Mononuclear cell (primary cell): ENCODE measurements around the gene MAP2K2. TPM values are rescaled to one million over a fixed set of nuclear protein-coding genes. Genes with fewer than 3 reads are reported as not detected.

Experiments
- H3K27me3 ChIP-seq: 2 replicates; pipeline ENCODE4 v1.6.0; 2011; ENCODE audit warnings: low read length, control low read depth; ENCODE audit not compliant: insufficient read depth
- H3K4me1 ChIP-seq: 2 replicates; pipeline ENCODE4 v1.5.1; 2011; ENCODE audit warnings: mild to moderate bottlenecking, low read length, control low read depth; ENCODE audit not compliant: insufficient read depth
- H3K4me3 ChIP-seq: 2 replicates; pipeline ENCODE4 v1.5.1; 2011; ENCODE audit warnings: mild to moderate bottlenecking, low read length, moderate library complexity
- H3K9me3 ChIP-seq: 2 replicates; pipeline ENCODE4 v1.5.1; 2011; ENCODE audit warnings: low read depth, mild to moderate bottlenecking, control low read depth, low read length
- total RNA-seq: library from RNA; depleted of rRNA; stranded (reverse); fragments of >200 nt; gene quantifications from one replicate; pipeline ENCODE4 v1.2.3, GENCODE V29; 2012

Gene MAP2K2
- total RNA-seq, 1 donor, result 56.4 TPM

DNA sequence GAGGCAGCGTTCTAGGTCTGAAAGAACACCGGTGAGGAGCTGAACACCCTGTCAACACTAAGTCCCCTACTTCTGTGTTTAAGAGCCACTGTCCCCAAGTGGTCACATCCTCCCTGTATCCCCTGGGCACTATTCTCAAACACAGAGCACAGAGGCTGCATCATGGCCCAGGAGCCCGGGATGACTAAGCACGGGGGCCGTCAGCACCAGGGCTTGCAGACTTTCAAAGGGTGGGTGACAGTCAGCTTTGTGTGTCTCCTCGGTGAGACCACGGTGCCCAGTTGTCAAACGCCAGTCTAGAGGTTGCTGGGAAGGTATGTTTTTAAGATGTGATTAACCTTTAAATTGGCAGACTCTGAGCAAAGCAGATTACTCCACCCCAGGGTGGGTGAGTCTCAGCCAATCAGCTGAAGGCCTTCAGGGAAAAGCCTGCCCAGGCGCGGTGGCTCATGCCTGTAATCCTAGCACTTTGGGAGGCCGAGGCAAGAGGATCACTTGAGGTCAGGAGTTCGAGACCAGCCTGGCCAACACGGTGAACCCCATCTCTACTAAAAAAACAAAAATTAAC is 8.0 kb downstream of the MAP2K2 start:
- no peak overlapping the region for H3K4me3 ChIP-seq
- H3K4me1 ChIP-seq, result peaks cover 23% of the 10 kb centered on the region
- H3K27me3 ChIP-seq, result no peaks in the 10 kb centered on the region

DNA sequence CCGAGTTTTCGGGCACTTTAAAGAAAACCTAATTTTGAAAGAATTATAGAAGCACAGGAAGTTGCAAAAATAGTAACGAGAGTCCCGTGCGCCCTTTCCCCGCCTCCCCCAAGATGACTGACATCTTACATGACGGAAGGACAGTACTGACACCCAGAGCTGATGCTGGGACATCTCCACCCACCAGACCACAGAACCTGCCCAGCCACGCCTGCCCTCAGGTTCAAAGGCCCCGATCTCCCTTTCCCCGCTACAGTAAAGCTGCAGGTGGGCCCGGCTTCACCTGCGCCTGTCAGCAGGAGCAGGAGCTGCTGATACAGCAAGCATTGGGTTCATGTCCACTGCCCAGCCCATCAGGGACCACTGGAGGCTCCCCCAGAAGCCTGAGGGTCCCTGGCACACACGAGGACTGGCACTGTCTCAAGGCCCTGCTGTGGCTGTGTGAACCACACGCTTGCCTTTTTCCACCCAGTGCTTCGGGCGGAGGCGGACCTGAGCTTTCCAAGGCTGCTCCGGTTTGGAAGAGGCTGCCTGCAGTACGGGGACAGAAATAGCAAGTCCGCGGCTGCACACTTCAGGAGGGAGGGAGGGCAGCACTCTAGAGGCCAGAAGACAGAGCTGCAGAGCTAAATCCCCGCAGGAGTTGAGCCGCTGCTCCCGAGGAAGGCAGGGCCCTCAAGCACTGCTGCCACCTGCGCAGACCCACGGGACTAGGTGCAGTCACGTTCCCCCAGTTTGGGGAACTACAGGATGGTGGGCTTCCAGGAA is 8.7 kb downstream of the MAP2K2 start:
- no peaks in the 10 kb centered on the region for H3K27me3 ChIP-seq
- H3K4me1 ChIP-seq, result peaks cover 25% of the 10 kb centered on the region
- H3K4me3 ChIP-seq, result no peak overlapping the region
- no peaks in the 10 kb centered on the region for H3K9me3 ChIP-seq

More for the DNA sequence above, 8.0 kb downstream of the MAP2K2 start:
- H3K9me3 ChIP-seq, result no peaks in the 10 kb centered on the region

DNA sequence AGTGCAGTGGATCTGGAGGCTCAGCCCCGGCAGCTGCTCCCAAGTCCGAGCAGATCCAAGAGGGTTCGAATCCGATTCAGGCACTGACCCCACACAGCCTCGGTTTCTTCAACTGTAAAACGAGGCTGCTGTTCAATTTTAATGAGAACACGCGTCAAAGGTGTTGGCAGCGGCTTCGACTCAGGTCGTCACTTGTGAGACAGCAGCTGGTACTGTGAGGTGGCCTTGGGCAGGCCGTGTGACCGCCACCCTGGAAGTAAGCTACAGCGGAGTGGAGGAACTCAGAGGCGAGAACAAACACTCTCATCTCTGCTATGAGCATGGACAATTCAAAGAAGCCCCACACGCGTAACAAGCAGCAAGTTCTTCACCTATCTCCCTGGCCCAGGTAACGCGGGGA is 9.7 kb downstream of the MAP2K2 start:
- H3K9me3 ChIP-seq, result no peaks in the 10 kb centered on the region
- no peaks in the 10 kb centered on the region for H3K27me3 ChIP-seq
- H3K4me1 ChIP-seq, result peaks cover 35% of the 10 kb centered on the region
- no peak overlapping the region for H3K4me3 ChIP-seq

DNA sequence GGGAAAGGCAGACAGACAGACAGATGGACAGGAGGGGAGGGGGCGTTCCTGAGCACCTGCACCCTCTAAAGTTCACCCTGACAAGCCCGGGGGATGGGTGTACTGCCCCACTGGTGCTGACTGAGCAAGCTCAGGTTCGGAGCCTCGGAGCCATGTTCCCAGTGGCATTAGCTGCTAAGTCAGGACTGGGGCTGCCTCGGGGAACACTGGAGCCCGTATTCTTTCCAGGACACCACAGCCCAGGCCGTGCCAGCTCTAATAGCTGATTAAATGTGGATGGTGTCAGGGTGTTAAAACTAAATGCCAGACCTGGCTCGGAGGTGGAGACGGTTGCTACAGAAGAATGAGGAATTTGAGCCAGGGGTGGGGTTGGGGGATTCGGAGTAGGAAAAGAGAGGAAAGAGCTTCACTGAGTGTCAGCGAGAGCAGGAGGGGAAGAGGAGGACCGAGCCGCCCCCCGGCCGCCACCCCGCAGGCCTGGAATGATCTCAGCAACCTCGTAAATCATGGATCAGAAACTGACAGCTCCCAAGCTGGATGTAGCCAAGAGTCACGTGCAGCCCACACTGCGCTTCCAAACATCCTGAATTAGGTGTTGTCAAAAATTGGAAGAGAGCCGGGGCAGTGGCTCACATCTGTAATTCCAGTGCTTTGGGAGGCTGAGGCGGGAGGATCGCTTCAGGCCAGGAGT is 10.4 kb downstream of the MAP2K2 start:
- peaks cover 42% of the 10 kb centered on the region for H3K4me1 ChIP-seq
- H3K27me3 ChIP-seq, result no peaks in the 10 kb centered on the region
- H3K4me3 ChIP-seq, result no peak overlapping the region
- H3K9me3 ChIP-seq, result no peaks in the 10 kb centered on the region

DNA sequence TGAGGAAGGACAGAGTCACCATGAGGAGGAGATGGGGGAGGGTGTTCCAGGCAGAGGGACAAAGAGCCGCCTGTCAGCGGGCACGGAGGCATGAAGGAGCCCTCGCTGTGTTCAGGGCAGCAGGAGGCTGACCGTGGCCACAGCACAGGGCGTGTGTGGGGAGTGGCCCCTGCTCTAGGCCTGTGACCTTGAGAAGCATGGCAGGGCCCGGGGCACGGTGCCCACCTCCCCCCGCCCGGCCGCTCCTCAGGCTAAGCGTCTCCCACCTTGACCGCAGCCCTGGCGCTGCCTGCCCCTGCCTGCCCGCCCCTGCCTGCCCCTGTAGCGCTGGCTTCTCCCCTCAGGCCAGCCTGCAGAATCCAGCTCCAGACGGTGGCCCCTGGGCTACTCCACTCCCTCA is 11.6 kb downstream of the MAP2K2 start:
- no peaks in the 10 kb centered on the region for H3K27me3 ChIP-seq
- no peaks in the 10 kb centered on the region for H3K9me3 ChIP-seq
- peaks cover 54% of the 10 kb centered on the region for H3K4me1 ChIP-seq
- no peak overlapping the region for H3K4me3 ChIP-seq

DNA sequence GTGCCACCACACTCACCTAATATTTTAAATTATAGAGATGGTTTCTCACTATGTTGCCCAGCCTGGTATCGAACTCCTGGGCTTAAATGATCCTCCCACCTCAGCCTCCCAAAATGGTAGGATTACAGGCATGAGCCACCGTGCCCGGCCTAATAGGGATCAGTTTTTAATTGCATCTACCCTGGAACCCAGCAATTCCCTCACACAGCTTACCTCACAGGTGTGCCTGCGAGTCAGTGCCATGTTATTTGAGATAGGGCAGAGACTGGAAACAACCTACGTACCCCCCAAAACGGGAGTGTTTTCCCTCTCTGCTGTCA is 14.3 kb downstream of the MAP2K2 start:
- Histone ChIP-seq H3K27me3 (no peaks in the 10 kb centered on the region), H3K4me1 (peaks cover 51% of the 10 kb centered on the region), H3K4me3 (no peak overlapping the region), H3K9me3 (no peaks in the 10 kb centered on the region)

DNA sequence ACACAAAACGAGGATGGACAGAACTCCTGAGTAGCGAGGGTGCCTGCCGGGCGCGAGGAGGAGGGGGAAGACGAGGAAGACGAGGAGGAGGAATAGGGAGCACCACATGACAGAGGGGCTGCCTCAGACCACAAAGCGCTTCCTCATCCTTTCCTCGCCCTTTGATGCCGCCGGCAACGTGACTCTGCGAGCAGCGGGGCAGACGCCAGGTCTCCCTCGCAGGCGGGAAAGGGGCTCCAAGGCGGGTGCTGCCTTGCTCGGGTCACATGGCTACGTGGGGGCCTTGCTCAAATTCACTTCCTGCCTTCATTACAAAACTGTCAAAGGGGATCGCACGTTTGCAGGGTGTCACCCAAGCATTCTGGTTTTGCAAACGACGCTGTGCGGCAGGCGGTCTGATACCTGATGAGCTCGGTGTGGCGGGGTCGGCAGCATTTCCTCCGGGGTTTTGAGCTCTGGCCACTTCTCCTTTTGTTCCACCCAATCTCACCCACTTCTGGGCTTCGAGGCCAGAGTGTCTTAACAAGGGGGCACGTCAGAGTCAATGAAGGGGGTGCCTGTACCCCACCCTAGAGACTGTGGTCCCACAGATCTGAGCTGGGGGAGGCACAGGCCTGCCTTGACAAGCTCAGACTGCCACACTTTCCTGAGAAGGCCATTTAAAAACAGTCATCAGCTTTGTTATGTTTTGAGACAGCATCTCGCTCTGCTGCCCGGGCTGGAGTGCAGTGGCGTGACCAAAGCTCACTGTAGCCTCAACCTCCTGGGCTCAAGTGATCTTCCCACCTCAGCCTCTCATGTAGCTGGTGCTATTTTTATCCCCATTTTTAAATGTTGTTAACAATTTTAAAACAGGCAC is 14.9 kb downstream of the MAP2K2 start:
- Histone ChIP-seq H3K4me1 (peaks cover 51% of the 10 kb centered on the region), H3K4me3 (no peak overlapping the region), H3K9me3 (no peaks in the 10 kb centered on the region), H3K27me3 (no peaks in the 10 kb centered on the region)

DNA sequence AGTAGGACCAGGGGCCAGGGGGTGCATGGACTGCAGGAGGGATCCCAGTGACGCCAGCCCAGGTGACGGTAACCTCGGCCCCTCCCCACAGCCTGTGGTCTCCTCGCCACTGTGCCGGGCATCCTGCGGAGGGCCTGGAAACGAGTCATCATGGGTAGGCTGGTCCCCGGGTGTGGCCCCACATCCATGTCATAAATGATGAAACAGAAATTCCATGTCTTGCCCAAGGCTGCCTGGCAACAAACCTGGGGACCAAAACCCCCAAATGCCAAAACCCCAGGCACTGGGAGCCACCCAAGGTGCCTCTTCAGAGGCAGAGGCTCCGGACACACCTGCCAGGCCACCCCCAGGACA is 20.9 kb downstream of the MAP2K2 start:
- Histone ChIP-seq H3K4me3 (no peak overlapping the region), H3K9me3 (no peaks in the 10 kb centered on the region)

DNA sequence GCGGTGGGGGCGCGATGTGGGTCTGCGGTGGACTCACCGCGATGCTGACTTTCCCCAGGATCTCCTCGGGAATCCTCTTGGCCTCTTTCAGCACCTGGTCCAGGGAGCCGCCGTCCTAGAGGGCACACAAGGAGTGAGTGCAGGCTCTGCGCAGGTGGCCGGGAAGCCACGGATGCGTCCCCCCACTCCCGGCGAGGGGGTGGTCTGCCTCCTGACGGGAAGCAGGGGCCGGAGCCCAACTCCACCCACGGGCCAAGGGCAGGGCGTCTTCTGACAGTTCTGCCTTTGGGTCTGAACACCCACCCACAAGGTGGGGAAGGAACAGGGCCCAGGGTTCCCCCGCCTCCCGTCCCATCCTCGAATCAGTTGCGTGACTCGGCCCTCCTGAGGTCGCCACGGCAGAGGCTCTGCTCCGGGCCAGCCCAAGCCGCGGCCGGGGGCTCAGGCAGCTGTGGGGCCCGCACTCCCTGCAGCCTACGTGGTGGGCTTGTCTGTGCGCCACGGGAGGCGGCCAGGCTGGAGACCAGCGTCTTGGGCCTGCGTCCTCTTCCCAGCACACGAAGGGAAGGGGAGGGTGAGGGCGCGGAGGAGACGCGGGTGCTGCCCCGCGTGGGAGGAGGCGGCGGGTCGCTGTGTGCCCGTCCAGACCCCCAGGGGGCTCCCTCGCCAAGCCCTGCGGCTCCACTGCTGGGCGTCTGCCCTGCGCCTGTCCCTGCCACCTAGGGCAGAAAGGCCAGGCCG is 21.4 kb downstream of the MAP2K2 start:
- Histone ChIP-seq H3K27me3 (no peaks in the 10 kb centered on the region), H3K4me3 (no peak overlapping the region), H3K4me1 (peaks cover 32% of the 10 kb centered on the region), H3K9me3 (no peaks in the 10 kb centered on the region)

More for the DNA sequence above, 20.9 kb downstream of the MAP2K2 start:
- H3K4me1 ChIP-seq, result peaks cover 37% of the 10 kb centered on the region
- no peaks in the 10 kb centered on the region for H3K27me3 ChIP-seq

DNA sequence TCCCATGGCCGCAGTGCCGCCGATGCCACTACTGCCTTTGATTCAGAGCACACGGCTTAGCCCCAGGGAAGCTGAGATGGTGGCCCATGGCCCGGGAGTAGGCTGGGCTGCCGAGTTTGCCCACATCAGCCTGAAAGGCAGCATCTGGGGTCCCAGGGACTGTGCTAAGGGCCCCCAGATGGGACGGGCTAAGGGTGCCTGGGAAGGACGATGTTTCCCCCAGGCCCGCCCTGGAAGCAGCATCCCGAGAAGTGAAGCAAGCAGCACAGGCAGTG is 22.5 kb downstream of the MAP2K2 start:
- Histone ChIP-seq H3K4me1 (peaks cover 30% of the 10 kb centered on the region), H3K27me3 (no peaks in the 10 kb centered on the region), H3K4me3 (no peak overlapping the region), H3K9me3 (no peaks in the 10 kb centered on the region)

DNA sequence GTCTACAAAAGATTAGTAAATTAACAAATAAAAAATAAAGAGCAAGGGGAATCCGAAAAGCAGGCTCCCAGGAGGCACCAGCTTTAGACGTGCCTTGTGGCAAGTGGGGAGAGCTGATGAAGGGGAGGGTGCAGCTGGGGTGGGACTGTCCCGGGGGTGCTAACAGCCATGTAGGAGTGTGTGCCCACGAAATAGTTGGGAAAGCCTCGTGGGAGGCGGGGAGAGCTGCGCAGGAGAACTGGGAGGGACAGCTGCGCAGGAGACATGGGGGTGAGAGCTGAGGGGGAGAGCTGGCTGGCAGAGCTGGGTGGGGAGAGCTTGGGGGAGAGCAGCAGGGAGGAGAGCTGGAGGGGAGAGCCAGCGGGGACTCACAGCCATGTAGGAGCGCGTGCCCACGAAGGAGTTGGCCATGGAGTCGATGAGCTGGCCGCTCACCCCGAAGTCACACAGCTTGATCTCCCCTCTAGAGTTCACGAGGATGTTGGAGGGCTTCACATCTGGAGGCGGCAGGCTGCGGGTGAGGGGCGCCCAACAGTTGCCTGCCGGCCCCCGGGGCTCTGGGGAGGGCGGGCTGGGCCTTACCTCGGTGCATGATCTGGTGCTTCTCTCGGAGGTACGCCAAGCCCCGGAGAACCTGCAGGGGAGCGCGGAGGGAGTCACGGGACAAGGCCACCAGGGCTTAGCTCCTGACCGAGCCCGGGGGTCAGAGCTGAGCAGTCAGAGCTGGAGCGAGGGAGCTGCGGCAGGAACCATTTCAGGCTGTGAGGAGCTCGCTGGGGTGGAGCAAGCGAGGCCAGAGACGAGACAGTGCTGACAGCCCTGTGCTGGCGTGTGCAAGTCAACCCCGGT is 23.1 kb downstream of the MAP2K2 start:
- H3K4me1 ChIP-seq, result peaks cover 26% of the 10 kb centered on the region
- no peak overlapping the region for H3K4me3 ChIP-seq
- no peaks in the 10 kb centered on the region for H3K27me3 ChIP-seq
- no peaks in the 10 kb centered on the region for H3K9me3 ChIP-seq

DNA sequence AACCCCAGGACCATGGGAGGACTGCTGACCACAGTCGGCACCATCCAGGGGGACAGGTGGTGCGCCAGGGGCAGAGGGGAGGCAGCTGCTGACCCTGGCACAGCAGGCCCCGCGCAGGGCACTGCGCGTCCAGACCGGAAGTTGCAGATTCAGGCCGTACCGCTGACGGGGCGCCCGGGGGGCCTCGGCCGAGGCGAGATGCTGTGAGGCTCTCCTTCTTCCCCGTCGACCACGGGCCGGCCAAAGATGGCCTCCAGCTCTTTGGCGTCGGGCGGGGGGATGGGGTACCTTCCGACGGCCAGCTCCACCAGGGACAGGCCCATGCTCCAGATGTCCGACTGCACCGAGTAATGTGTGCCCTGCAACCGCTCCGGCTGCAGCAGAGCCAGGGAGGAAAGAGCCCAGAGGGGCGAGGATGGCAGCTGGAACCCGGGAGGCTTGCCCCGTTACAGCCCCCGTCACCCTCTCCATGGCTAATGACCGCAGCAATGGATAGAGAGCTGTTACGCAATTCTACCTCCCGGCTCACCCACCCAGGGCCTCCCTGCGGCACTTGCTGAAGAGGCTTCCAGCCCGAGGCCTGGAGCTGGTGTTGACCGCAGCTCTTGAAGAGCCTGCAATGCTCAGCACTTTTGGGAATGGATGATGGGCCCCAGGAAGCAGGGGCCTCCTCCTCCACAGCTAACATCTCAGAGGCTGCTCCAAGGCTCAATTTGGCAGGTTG is 24.7 kb downstream of the MAP2K2 start:
- Histone ChIP-seq H3K9me3 (no peaks in the 10 kb centered on the region), H3K27me3 (no peaks in the 10 kb centered on the region), H3K4me3 (no peak overlapping the region), H3K4me1 (peaks cover 13% of the 10 kb centered on the region)

DNA sequence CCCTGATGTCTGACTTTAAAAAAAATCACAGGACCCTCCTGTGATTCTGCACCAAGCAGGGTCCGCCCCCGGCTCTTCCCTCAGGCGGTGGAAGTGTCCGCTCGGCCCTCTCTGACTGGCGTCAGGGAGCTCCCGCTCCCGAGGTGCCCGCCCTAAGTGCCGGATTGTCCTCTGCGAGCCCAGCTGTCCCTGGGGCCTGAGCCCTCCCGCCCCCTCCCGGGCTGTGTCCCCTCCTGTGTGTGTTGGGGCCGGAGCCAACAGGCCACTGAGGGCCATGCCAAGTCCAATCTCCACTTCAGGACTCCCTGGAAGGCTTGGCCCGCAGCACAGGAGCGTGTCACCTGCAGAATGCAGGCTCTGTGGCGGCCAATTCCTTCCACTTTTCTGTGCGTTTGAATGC is 25.4 kb downstream of the MAP2K2 start:
- no peaks in the 10 kb centered on the region for H3K27me3 ChIP-seq
- H3K4me3 ChIP-seq, result no peak overlapping the region
- peaks cover 6% of the 10 kb centered on the region for H3K4me1 ChIP-seq
- no peaks in the 10 kb centered on the region for H3K9me3 ChIP-seq
